Lung (tissue), 13 donors: Measurements from ENCODE around the gene TOMM34. TPM values are rescaled to one million over a fixed set of nuclear protein-coding genes. Genes with fewer than 3 reads are reported as not detected.

Experiments
- ATAC-seq: fragments of 200-7000 bp; cut with Tn5 transposase; one replicate; pipeline ENCODE4 v1.9.1; 2020; ENCODE audit warnings: moderate number of reproducible peaks; ENCODE audit not compliant: insufficient read depth, low FRiP score
- DNase-seq, 3 donors: peaks; one replicate each; pipeline ENCODE4 v3.0.0-alpha.2; 2013 to 2017
- H3K27ac ChIP-seq, 2 donors: one replicate each; pipeline ENCODE4 v1.5.1; 2013; ENCODE audit warnings: mild to moderate bottlenecking in 2 of 2, moderate library complexity in 2 of 2, control low read depth in 1 of 2, inconsistent platforms in 1 of 2, low read depth in 1 of 2, low read length in 1 of 2
- H3K27me3 ChIP-seq, 3 donors: one replicate each; pipeline ENCODE4 v1.5.1; 2013; ENCODE audit warnings: low read length in 2 of 3; ENCODE audit not compliant: control insufficient read depth in 3 of 3, insufficient read depth in 3 of 3
- H3K36me3 ChIP-seq, 4 donors: one replicate each; pipeline ENCODE4 v1.5.1; 2013; ENCODE audit warnings: low read length in 4 of 4, mild to moderate bottlenecking in 1 of 4, moderate library complexity in 1 of 4; ENCODE audit not compliant: control insufficient read depth in 4 of 4, insufficient read depth in 4 of 4
- H3K4me1 ChIP-seq, 5 donors: one replicate each; pipeline ENCODE4 v1.5.1; 2013; ENCODE audit warnings: low read length in 5 of 5, mild to moderate bottlenecking in 2 of 5, moderate library complexity in 1 of 5; ENCODE audit not compliant: control insufficient read depth in 5 of 5, insufficient read depth in 5 of 5
- H3K4me3 ChIP-seq: one replicate; pipeline ENCODE4 v1.5.1; 2013; ENCODE audit warnings: mild to moderate bottlenecking, control low read depth, moderate library complexity
- H3K9ac ChIP-seq, 2 donors: one replicate each; pipeline ENCODE4 v1.5.1; 2013; ENCODE audit warnings: low read length in 2 of 2, control low read depth in 1 of 2; ENCODE audit not compliant: insufficient read depth in 1 of 2
- H3K9me3 ChIP-seq, 4 donors: one replicate each; pipeline ENCODE4 v1.5.1; 2013; ENCODE audit warnings: low read length in 3 of 4, mild to moderate bottlenecking in 1 of 4, moderate library complexity in 1 of 4; ENCODE audit not compliant: control insufficient read depth in 4 of 4, insufficient read depth in 3 of 4
- CTCF ChIP-seq: IDR thresholded peaks from 2 replicates; pipeline ENCODE4 v1.5.1; 2012; ENCODE audit warnings: mild to moderate bottlenecking; ENCODE audit errors: control extremely low read depth, extremely low read depth
- WGBS, 2 donors: extraction: QIAGEN DNeasy Blood & Tissue Kit; methylation state at CpG; one replicate each; pipeline ENCODE4 v1.1.7; 2013; 5-methylcytosine and 5-hydroxymethylcytosine counted together
- polyA plus RNA-seq, 2 donors: library from polyadenylated mRNA; stranded (reverse); fragments of 200-250 nt; gene quantifications; one replicate each; pipeline ENCODE4 v1.2.1, GENCODE V29; 2013
- small RNA-seq: library from RNA; depleted of rRNA; stranded (forward); fragments of <200 nt; gene quantifications from one replicate; pipeline ENCODE3, GENCODE V24; 2014; ENCODE audit warnings: low replicate concordance
- total RNA-seq, 2 donors: library from RNA; depleted of rRNA in 1 of 2; stranded (reverse); fragments of >200 nt in 1 of 2; gene quantifications; one replicate each; pipeline ENCODE4 v1.2.1, GENCODE V29; 2014 to 2021
- donor health status: control.
- donor health status: control.
- donor health status: Bipolar disorder and iron deficiency.
- donor health status: healthy.
- donor health status: DM: yes; HTN: yes; CAD: no.

The TOMM34 gene
- total and polyA plus RNA-seq, 4 donors: 9.8 to 24.7 (median 17.1) TPM

GRCh38 chr20:44896583-44896982, 63.6 kb downstream of the TOMM34 start:
- peaks cover 7 to 40% (median 10%) of the 10 kb centered on the region in 5 donors for H3K4me1 ChIP-seq
- no peak for ATAC-seq
- no peak for TF ChIP-seq CTCF
- H3K9ac ChIP-seq: no peak overlapping the region
- H3K27ac ChIP-seq: no peak overlapping the region
- DNase-seq: peak in 1 of 3 donors; percentile 72
- no peaks in the 10 kb centered on the region for H3K9me3 ChIP-seq
- H3K27me3 ChIP-seq: no peaks in the 10 kb centered on the region
- WGBS, 2 donors: 32 to 54% methylated on average over 1 of the region's 1 CpG
- H3K36me3 ChIP-seq: peaks cover 3 to 8% (median 4%) of the 10 kb centered on the region in 4 donors
- H3K4me3 ChIP-seq: no peak overlapping the region

GRCh38 chr20:44894959-44895358, 65.2 kb downstream of the TOMM34 start:
- no peak for ATAC-seq
- TF ChIP-seq CTCF: no peak
- no peak overlapping the region for H3K27ac ChIP-seq

More at GRCh38 chr20:44894959-44895358, 65.2 kb downstream of the TOMM34 start:
- Histone ChIP-seq H3K4me1 (peaks cover 5 to 40% (median 10%) of the 10 kb centered on the region in 5 donors), H3K36me3 (peaks cover 0 to under 1% (median under 1%) of the 10 kb centered on the region in 4 donors), H3K9me3 (no peaks in the 10 kb centered on the region), H3K4me3 (no peak overlapping the region), H3K9ac (no peak overlapping the region), H3K27me3 (no peaks in the 10 kb centered on the region)
- 57 to 58% methylated on average over 2 of the region's 2 CpGs for WGBS, 2 donors
- DNase-seq: no peak

Small RNA genes within 50 kb of the gene (small RNA-seq; reads per million reads assigned to genes)
- gene RF00019: not detected

Other genes starting within 250 kb of the TOMM34 start
- gene CCN5, start 245.0 kb downstream of the TOMM34 start, total RNA-seq: 10 to 100 TPM in 1 of 2 donors, under 1 TPM in 1; 0.23 to 44.8 TPM
- gene CCN5, start 245.0 kb downstream of the TOMM34 start, polyA plus RNA-seq: 10 to 100 TPM; 24.1 to 92.1 TPM
- gene KCNK15, start 214.5 kb downstream of the TOMM34 start, total RNA-seq: 1 to 10 TPM in 1 of 2 donors, under 1 TPM in 1; 0.48 to 2.6 TPM
- gene KCNK15, start 214.5 kb downstream of the TOMM34 start, polyA plus RNA-seq: 1 to 10 TPM in 1 of 2 donors, under 1 TPM in 1; 0.81 to 1.5 TPM
- 1 to 10 TPM in 1 of 2 donors, under 1 TPM in 1; 0.43 to 5.6 TPM for gene RIMS4, start 149.9 kb downstream of the TOMM34 start, total RNA-seq
- 1 to 10 TPM in 1 of 2 donors, under 1 TPM in 1; 0.49 to 2.6 TPM for gene RIMS4, start 149.9 kb downstream of the TOMM34 start, polyA plus RNA-seq
- 100 to 1,000 TPM; 117 to 186 TPM for gene YWHAB, start 74.7 kb downstream of the TOMM34 start, total RNA-seq
- gene YWHAB, start 74.7 kb downstream of the TOMM34 start, polyA plus RNA-seq: 100 to 1,000 TPM in 1 of 2 donors, 10 to 100 TPM in 1; 69.0 to 133 TPM
- 10 to 100 TPM; 34.5 to 56.9 TPM for gene PABPC1L, start 50.3 kb downstream of the TOMM34 start, total RNA-seq
- gene PABPC1L, start 50.3 kb downstream of the TOMM34 start, polyA plus RNA-seq: 10 to 100 TPM; 16.9 to 63.3 TPM
- 10 to 100 TPM; 34.6 to 70.9 TPM for gene STK4, start 6.1 kb upstream of the TOMM34 start, total RNA-seq
- 10 to 100 TPM; 11.8 to 21.7 TPM for gene STK4, start 6.1 kb upstream of the TOMM34 start, polyA plus RNA-seq
- 1 to 10 TPM; 2.0 to 3.0 TPM for gene KCNS1, start 140.7 kb upstream of the TOMM34 start, total RNA-seq
- gene KCNS1, start 140.7 kb upstream of the TOMM34 start, polyA plus RNA-seq: under 1 TPM; 0.45 to 0.51 TPM
- gene WFDC5, start 154.8 kb upstream of the TOMM34 start, total RNA-seq: not detected
- under 1 TPM; 0.11 to 0.57 TPM for gene WFDC5, start 154.8 kb upstream of the TOMM34 start, polyA plus RNA-seq
- gene WFDC12, start 164.1 kb upstream of the TOMM34 start, total RNA-seq: 1 to 10 TPM in 1 of 2 donors, under 1 TPM in 1; 0.85 to 2.1 TPM
- gene WFDC12, start 164.1 kb upstream of the TOMM34 start, polyA plus RNA-seq: 1 to 10 TPM; 4.9 to 5.9 TPM
- 10 to 100 TPM; 44.9 to 90.4 TPM for gene PI3, start 214.5 kb upstream of the TOMM34 start, total RNA-seq
- 100 to 1,000 TPM in 1 of 2 donors, 10 to 100 TPM in 1; 28.0 to 416 TPM for gene PI3, start 214.5 kb upstream of the TOMM34 start, polyA plus RNA-seq
- under 1 TPM in 1 of 2 donors, not detected in 1; 0.14 TPM for gene SEMG1, start 246.6 kb upstream of the TOMM34 start, total RNA-seq
- gene SEMG1, start 246.6 kb upstream of the TOMM34 start, polyA plus RNA-seq: not detected